ENCODE measurements around the gene FAM120A.

The FAM120A gene

DNA sequence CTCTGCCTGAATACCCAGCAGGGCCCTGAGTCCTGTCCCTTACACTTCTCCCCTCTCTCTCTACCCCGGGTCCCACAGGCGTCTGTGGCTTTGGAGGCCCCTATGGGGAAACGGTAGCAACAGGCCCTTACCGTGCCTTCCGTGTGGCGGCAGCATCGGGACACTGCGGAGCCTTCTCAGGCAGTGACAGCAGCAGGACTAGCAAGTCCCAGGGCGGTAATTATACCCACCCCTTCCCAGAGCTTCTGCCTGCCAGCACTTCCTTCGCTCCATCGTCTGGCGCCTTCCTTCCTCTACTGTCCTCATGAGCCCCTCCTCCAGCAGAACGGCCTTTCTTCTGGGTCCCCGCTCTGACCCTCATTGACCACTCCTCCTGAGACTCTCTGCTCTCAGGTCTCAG, 107.0 kb downstream of the FAM120A start:
- DNase-seq (ENCODE audit: low spot score), result no peak

GRCh38 chr9:93560991-93561390, 109.5 kb downstream of the FAM120A start:
- no peak for DNase-seq (ENCODE audit: low spot score)

GRCh38 chr9:93562157-93562556, 110.7 kb downstream of the FAM120A start:
- no peak for DNase-seq (ENCODE audit: low spot score)

DNA sequence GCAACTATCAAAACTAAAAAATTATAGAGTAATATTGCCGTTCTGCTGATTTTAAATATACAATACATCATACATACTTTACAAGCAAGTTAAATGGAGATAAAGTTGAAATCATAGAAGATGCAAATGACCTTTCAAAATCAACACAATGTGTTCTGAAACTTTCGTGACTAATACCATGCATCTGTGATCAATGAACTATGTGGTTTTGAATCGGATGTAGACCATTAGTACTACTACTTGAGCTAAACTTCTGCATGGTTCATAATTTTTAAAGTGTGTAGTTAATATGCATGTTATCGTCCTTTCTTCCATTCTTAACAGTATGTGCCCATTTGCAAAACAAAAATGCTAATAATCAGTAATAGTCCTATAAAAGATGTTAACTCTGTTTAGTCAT, 113.6 kb downstream of the FAM120A start:
- no peak for DNase-seq (ENCODE audit: low spot score)

- DNase-seq (ENCODE audit: low spot score), result peak; percentile 100
Measured at GRCh38 chr9:93566408-93567270, 115.2 kb downstream of the FAM120A start.

DNA sequence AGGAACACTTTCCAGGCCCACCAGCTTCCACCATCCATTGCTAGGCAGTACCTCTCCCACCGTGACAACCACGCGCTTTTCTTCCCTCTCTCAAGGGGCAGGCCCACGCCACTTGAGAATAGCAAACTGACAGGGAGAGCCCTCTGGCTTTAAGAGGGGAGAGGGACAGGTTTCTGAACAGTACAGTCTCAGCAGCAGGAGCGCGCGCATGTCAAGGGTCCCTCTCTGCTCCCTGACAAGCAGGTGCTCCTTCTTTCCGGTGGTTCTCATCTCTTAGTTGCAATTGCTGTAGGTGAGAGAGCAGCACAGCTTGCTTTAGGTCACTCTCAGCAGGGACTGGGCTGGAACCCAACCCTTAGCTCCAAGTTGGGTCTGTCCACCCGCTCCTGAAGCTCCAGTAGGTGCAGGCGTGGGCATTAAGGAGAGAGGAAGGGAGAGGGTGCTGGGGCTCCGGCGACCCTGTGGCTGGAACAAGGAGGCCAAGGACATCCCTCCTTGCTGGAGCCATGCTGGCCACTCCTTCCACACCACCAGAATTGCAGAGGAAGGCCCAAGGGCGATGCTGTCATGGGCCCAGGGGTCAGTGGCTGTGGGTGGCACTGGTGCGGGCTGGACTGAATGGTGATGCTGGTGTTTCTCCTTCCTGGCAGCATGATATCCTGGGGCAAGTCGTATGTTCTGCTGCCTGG, 115.9 kb downstream of the FAM120A start:
- DNase-seq (ENCODE audit: low spot score), result no peak

DNA sequence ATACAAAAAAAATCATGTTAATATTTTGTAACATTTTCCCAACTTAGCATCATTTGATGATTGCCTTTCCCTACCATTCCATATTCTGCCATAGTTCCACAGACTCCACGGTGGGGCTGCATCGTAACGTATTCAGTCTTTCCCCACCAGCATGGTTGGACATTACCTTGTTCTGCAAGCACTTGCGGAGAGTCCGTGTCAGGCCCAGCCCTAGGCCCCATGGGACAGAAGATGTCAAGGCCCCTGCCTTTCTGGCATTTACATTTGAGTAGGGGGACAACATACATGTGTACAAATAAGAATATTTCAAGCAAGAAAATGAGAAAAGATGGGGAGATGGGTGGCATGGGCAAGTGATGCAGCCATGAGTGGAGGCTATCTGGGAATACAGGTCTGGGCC, 116.7 kb downstream of the FAM120A start:
- DNase-seq (ENCODE audit: low spot score), result no peak

- DNase-seq (ENCODE audit: low spot score), result no peak
Measured at GRCh38 chr9:93569621-93570174, 118.2 kb downstream of the FAM120A start.

DNA sequence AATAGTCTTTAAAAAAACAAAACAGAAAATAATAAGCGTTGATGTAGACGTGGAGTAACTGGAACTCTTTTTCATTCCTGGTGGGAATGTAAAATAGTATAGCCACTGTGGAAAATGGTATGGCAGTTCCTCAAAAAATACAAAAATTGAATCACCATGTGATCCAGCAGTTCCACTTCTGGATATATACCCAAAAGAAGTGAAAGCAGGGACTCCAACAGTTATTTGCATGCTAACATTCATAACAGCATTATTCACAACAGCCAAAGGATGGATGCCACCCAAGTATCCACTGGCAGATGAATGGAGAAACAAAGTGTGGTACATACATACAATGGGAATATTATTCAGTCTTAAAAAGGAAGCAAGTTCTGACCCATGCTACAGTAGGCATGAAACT, 120.7 kb downstream of the FAM120A start:
- DNase-seq (ENCODE audit: low spot score), result no peak

DNA sequence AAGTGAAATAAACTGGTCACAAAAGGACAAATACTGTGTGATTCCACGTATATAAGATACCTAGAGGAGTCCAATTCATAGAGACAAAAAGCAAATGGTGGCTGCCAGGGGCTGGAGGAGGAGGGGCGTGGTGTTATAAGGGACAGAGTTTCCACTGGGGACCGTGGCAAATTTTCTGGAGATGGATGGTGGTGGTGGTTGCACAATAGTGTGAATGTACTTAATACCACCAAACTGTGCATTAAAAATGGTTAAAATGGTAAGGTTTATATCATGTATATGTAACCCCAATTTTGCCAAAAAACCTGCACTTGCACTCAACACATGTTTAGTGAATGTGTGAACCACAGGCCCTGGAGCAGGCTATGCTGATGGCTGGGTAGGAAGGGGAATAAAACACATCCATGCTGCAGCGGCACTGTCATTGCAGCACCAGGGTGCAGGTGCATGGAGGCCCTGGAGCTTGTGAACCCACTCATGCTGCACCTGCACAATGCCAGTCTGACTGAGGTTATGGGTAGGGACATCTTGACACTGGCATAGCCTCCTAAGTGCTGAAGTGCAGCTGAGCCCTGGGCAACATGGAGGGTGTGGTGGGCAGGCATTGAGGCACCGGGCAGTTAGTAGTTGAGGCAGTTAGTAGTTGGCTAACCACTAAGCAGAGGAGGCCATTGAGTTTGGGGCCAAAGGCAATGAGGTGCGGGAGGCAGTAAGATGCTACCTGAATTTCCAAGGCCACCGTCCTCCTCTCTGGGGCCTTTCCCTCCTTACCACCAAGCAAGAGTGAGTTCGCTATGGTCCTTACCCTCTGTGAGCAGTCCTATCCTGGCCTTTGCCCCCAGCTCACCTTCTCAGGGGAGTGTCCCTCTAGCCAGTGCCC, 121.4 kb downstream of the FAM120A start:
- DNase-seq (ENCODE audit: low spot score), result no peak

DNA sequence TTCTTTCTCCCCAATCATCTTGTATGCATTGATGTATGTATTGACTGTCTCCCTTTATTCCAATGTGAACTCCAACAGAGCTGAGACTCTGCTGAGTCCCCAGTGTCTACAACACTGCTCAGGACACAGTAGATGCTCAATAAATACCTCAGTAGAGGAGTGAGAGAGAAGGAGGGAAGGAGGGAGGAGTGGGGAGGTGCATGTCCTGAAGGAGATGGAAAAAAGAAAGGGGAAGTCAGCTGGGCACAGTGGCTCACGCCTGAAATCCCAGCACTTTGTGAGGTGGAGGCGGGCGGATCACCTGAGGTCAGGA, 122.0 kb downstream of the FAM120A start:
- no peak for DNase-seq (ENCODE audit: low spot score)

GRCh38 chr9:93574091-93574899, 122.8 kb downstream of the FAM120A start:
- no peak for DNase-seq (ENCODE audit: low spot score)

DNA sequence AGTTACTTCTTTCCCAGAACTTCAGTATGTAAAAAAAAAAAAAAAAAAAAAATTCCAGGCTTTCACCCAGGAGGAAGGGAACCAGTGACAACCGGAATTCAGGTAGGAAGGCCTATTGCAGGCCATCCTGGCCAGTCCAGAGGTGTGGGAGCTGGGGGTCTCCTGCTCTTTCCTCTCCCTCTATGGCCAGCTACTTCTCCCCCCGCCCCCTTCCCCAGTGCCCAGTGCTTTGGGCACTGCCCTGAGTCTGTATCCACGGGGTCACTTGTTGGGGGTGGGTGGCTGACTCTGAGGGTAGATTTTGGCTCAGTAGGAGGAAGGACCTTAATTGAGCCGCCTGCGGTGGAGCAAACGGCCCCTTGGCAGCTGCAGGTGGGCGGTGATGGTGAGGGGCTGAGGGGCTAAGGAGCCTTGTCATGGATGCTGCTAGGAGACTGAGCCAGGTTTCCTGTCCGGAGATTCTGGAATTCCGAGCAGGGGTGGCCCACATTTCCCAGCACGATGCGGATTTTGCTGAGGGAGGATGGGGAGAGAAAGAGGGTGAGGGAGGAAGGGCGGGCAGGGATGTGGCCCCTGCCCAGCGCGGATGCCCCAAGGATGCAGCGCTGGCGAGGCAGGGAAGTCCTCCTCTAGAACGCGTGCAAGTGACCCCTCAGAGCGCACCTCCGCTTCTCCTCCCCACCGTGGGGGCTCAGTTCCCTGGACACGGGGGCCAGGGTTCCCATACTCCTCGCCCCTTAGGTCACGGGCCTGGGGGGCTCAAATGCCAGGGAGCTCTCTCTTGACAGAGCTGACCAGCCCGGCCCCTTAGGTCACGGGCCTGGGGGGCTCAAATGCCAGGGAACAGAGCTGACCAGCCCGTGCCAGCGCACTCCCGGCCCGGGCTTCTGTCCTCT, 123.7 kb downstream of the FAM120A start:
- no peak for DNase-seq (ENCODE audit: low spot score)

DNA sequence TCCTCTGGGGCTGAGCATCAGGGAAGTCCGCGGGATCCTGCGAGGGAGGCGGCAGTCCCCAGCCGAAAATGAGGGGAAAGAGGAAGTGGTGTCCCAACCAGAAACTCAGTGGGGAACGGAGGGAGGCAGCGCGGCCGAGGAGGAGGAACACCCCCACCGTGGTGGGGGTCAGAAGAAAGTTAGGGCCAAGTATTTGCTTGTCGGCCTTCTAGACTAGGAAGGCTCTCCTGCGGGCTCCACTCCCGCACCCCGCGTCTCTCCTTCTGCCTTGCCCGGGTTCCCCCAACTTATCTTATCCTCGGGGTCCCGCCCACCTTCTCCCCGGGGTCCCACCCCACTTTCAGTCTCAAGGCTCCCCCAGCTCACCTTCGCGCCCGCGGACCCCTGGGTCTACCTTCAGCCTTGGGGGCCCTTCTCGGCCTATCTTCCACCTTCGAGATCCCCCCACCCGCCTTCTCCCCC, 124.3 kb downstream of the FAM120A start:
- DNase-seq (ENCODE audit: low spot score), result peak; percentile 66

DNA sequence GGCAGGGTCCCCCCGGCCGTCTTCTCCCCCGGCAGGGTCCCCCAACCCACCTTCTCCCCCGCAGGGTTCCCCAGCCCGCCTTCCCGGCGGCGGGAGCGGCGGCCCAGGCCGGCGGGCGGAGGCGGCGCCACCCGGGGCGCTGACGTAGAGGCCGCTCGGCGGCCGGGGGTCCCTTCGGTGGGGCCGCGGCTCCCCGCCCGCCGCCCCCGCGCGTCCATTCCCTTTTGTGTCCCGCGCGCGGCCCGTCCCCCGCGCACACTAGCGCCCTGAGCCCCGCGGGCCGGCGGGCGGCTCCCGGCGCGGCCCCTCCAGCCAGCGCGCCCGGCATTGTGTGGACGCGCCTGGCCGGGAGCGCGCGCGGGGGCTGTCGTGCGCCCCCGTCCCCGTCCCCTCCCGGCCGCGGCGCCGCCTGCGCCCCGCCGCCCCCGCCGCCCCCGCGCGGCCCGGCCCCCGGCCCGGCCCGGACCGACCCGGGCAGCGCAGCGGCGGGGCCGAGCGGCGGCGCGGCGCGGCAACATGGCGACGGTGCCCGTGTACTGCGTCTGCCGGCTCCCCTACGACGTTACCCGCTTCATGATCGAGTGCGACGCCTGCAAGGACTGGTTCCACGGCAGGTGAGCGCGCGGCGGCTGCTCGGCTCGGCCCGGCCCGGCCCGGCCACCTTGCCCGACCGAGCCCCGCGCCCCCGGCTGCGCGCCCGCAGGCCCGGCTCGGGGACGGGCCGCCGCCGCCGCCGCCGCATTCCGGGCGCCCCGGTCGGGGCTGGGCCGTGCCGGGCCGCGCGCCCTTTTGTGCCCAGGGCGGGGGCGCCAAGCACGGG, 125.0 kb downstream of the FAM120A start, which contains the start of gene PHF2:
Gene PHF2 (plus strand): TSS at position 327 of the 820 bp plus-strand sequence. CDS start 190 bp downstream, at position 517.
- DNase-seq (ENCODE audit: low spot score), result peak; percentile 73

- DNase-seq (ENCODE audit: low spot score), result peak; percentile 66
Measured at GRCh38 chr9:93577078-93577974, 125.8 kb downstream of the FAM120A start.

- peak; percentile 33 for DNase-seq (ENCODE audit: low spot score)
Measured at GRCh38 chr9:93577975-93578682, 126.6 kb downstream of the FAM120A start.

DNA sequence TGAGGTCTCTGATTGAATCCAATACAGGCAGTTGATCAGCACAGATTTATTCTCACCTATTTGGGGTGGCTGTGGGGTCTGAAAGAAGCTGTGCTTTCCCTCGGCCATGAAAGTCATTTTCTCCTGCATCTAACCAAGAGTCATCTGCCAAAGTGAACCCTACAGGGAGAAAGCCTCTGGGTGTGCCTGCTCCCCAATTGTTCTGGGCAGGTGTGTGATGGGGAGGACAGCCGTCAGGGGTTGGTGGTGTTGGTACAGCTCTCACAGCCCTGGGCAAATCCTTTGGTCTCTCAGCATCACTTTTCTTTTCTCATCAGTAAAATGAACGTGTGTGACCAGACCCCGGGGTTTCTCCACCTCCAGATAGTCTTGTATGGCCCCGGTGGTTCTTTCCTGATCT, 127.4 kb downstream of the FAM120A start:
- DNase-seq (ENCODE audit: low spot score), result no peak

All from AG20443 (cell line).